ENCODE data around the gene C22orf23. TPM values are rescaled to one million over a fixed set of nuclear protein-coding genes. Genes with fewer than 3 reads are reported as not detected.
"Not testable (repeated sequence)": the region's sequence is repeated elsewhere in the genome, so short reads cannot be mapped to it uniquely, and the experiment has no call there.

C22orf23 gene
- total and polyA plus RNA-seq, 8 donors = 0.09 to 0.68 (median 0.27) TPM; not detected in 2

- FAIRE-seq (no peak), DNase-seq (no peak), ATAC-seq (no peak)
- 94 to 97% methylated on average over 4 of the region's 4 CpGs for WGBS, 2 donors
- H3K9me3 ChIP-seq = no peaks in the 10 kb centered on the region
- no peak for TF ChIP-seq CTCF (IDR thresholded peaks at IDR 0.05)
- H3K27me3 ChIP-seq = no peaks in the 10 kb centered on the region
- H3K36me3 ChIP-seq = no peaks in the 10 kb centered on the region
- intact Hi-C loops (cut with DNase I) = no loop called here
- no peak overlapping the region for H3K27ac ChIP-seq
- H3K4me1 ChIP-seq = no peaks in the 10 kb centered on the region
- H3K4me3 ChIP-seq = no peak overlapping the region
Observed at GRCh38 chr22:37976547-37976946, 23.1 kb upstream of the C22orf23 start.

- H3K27ac ChIP-seq; FAIRE-seq; intact Hi-C loops (cut with DNase I); H3K4me1 ChIP-seq; H3K27me3 ChIP-seq; H3K36me3 ChIP-seq; ATAC-seq; H3K4me3 ChIP-seq; H3K9me3 ChIP-seq; DNase-seq: not testable (repeated sequence)
- WGBS, 2 donors = 88 to 92% methylated on average over 8 of the region's 8 CpGs
Observed at GRCh38 chr22:37976022-37976421, 22.6 kb upstream of the C22orf23 start.

- H3K4me3 ChIP-seq = no peak overlapping the region
- no peaks in the 10 kb centered on the region for H3K36me3 ChIP-seq
- FAIRE-seq (no peak), DNase-seq (no peak), ATAC-seq (no peak)
- no peaks in the 10 kb centered on the region for H3K9me3 ChIP-seq
- intact Hi-C loops (cut with DNase I) = no loop called here
- no peak for TF ChIP-seq CTCF (IDR thresholded peaks at IDR 0.05)
- H3K27ac ChIP-seq = no peak overlapping the region
- no peaks in the 10 kb centered on the region for H3K4me1 ChIP-seq
- 68 to 88% methylated on average over 2 of the region's 2 CpGs for WGBS, 2 donors
- H3K27me3 ChIP-seq = no peaks in the 10 kb centered on the region
Observed at GRCh38 chr22:37975153-37975552, 21.8 kb upstream of the C22orf23 start.

GRCh38 chr22:37973271-37974170 is 20.1 kb upstream of the C22orf23 start:
- Histone ChIP-seq H3K36me3 (no peaks in the 10 kb centered on the region), H3K4me3 (no peak overlapping the region), H3K9me3 (no peaks in the 10 kb centered on the region), H3K4me1 (no peaks in the 10 kb centered on the region), H3K27me3 (no peaks in the 10 kb centered on the region), H3K27ac (no peak overlapping the region)
- FAIRE-seq (no peak), ATAC-seq (no peak), DNase-seq (peak in 1 of 6 donors; percentile 69)
- intact Hi-C loops (cut with DNase I) = no loop called here
- TF ChIP-seq CTCF (IDR thresholded peaks at IDR 0.05) = no peak
- WGBS, 2 donors = 93 to 97% methylated on average over 33 of the region's 33 CpGs

- Histone ChIP-seq H3K27me3 (no peaks in the 10 kb centered on the region), H3K27ac (no peak overlapping the region), H3K4me3 (no peak overlapping the region), H3K36me3 (peaks cover 0 to 6% (median 3%) of the 10 kb centered on the region in 3 donors), H3K4me1 (no peaks in the 10 kb centered on the region), H3K9me3 (no peaks in the 10 kb centered on the region)
- DNase-seq = no peak
- intact Hi-C loops (cut with DNase I) = no loop called here
- WGBS, 2 donors = 64 to 83% methylated on average over 3 of the region's 3 CpGs
- TF ChIP-seq CTCF (IDR thresholded peaks at IDR 0.05) = no peak
- FAIRE-seq = no peak
- ATAC-seq = no peak
Observed at GRCh38 chr22:37972527-37972926, 19.1 kb upstream of the C22orf23 start.
